Measurements from ENCODE around the gene PLAAT1. TPM values are rescaled to one million over a fixed set of nuclear protein-coding genes. Genes with fewer than 3 reads are reported as not detected.

PLAAT1 gene
- total and polyA plus RNA-seq, 8 donors, result 0.20 to 0.94 (median 0.55) TPM; not detected in 3

- no peak for DNase-seq
- no peak for ATAC-seq
- TF ChIP-seq, protein P1, sequence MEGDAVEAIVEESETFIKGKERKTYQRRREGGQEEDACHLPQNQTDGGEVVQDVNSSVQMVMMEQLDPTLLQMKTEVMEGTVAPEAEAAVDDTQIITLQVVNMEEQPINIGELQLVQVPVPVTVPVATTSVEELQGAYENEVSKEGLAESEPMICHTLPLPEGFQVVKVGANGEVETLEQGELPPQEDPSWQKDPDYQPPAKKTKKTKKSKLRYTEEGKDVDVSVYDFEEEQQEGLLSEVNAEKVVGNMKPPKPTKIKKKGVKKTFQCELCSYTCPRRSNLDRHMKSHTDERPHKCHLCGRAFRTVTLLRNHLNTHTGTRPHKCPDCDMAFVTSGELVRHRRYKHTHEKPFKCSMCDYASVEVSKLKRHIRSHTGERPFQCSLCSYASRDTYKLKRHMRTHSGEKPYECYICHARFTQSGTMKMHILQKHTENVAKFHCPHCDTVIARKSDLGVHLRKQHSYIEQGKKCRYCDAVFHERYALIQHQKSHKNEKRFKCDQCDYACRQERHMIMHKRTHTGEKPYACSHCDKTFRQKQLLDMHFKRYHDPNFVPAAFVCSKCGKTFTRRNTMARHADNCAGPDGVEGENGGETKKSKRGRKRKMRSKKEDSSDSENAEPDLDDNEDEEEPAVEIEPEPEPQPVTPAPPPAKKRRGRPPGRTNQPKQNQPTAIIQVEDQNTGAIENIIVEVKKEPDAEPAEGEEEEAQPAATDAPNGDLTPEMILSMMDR (IDR thresholded peaks at IDR 0.05), result no peak
- Histone ChIP-seq H3K27ac (no peak overlapping the region), H3K9me3 (no peaks in the 10 kb centered on the region), H3K27me3 (no peaks in the 10 kb centered on the region), H3K36me3 (no peaks in the 10 kb centered on the region), H3K4me1 (no peaks in the 10 kb centered on the region), H3K4me3 (no peak overlapping the region)
- WGBS, 2 donors, result 86 to 95% methylated on average over 2 of the region's 2 CpGs
- no peak for FAIRE-seq
- intact Hi-C loops (cut with DNase I), result no loop called here
Observed at GRCh38 chr3:193248848-193249468, 7.9 kb downstream of the PLAAT1 start.

DNA sequence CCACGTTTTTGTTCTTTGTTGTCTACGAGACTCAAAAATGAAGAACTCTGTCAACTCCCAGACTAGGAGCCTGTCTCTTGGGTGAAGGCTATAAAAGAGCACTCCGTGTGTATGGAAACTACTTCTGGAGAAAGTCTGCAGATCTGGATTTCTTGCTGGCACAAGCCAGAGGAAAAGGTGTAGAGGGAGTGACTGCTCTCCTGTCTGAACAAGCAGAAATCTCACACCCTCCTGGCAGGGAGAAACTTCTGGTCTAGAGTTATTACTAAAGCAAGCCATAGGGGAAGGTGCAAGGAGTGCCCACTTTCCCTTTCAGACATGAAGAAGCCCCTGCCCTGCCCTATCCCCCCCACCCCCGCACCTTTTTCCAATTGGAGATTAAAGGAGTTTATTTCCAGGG lies 9.5 kb downstream of the PLAAT1 start:
- intact Hi-C loops (cut with DNase I), result no loop called here
- Histone ChIP-seq H3K4me3 (no peak overlapping the region), H3K27ac (no peak overlapping the region), H3K36me3 (no peaks in the 10 kb centered on the region), H3K9me3 (no peaks in the 10 kb centered on the region), H3K4me1 (no peaks in the 10 kb centered on the region), H3K27me3 (no peaks in the 10 kb centered on the region)
- no peak for DNase-seq
- 60 to 71% methylated on average over 4 of the region's 4 CpGs for WGBS, 2 donors
- no peak for FAIRE-seq
- no peak for ATAC-seq
- TF ChIP-seq, protein P1 (IDR thresholded peaks at IDR 0.05), result no peak

DNA sequence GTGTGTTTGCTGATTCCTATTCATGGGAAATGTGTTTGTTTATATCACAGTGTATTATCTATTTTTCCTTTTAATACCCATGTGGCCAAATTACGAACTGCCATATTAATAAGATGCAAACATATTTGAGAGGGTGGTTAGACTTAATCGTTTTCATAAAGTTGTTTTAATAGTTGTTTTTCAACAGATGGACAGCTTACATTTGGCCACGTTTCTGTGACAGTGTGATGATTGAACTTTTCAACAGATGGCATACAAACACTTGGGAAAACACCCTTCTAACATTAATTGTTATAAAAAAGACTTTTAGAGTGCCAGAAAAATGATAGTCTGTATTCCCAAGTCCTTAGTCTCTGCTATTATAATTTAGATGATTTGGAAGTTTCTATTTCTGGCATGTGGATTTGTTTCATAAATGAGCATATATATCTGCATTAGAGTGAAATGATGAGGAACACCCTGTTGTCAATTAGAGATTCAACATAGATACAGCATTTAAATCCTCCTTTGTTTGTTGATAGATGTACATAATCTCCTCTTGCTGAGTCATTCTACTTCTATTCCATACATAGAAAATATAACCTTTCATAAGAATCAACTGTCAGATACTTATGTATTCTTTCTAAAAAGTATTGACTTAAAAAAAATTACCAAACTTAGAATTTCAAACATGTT lies 13.1 kb downstream of the PLAAT1 start:
- H3K36me3 ChIP-seq, result no peaks in the 10 kb centered on the region
- H3K4me1 ChIP-seq, result no peaks in the 10 kb centered on the region
- TF ChIP-seq, protein P1 (IDR thresholded peaks at IDR 0.05), result no peak
- H3K27me3 ChIP-seq, result no peaks in the 10 kb centered on the region
- ATAC-seq (no peak), FAIRE-seq (no peak), DNase-seq (no peak)
- no peak overlapping the region for H3K4me3 ChIP-seq
- no peak overlapping the region for H3K27ac ChIP-seq
- 27 to 57% methylated on average over 3 of the region's 3 CpGs for WGBS, 2 donors
- intact Hi-C loops (cut with DNase I), result no loop called here
- H3K9me3 ChIP-seq, result no peaks in the 10 kb centered on the region

GRCh38 chr3:193261970-193262369 lies 20.9 kb downstream of the PLAAT1 start:
- no peaks in the 10 kb centered on the region for H3K9me3 ChIP-seq
- no peak overlapping the region for H3K27ac ChIP-seq
- DNase-seq (no peak), ATAC-seq (no peak), FAIRE-seq (no peak)
- H3K36me3 ChIP-seq, result no peaks in the 10 kb centered on the region
- H3K4me1 ChIP-seq, result no peaks in the 10 kb centered on the region
- TF ChIP-seq, protein P1 (IDR thresholded peaks at IDR 0.05), result no peak
- intact Hi-C loops (cut with DNase I), result no loop called here
- no peaks in the 10 kb centered on the region for H3K27me3 ChIP-seq
- H3K4me3 ChIP-seq, result no peak overlapping the region
- WGBS, 2 donors, result 91 to 96% methylated on average over 1 of the region's 1 CpG

GRCh38 chr3:193262707-193263106 lies 21.7 kb downstream of the PLAAT1 start:
- no peak for DNase-seq
- H3K4me1 ChIP-seq, result no peaks in the 10 kb centered on the region
- no peak for FAIRE-seq
- no peaks in the 10 kb centered on the region for H3K9me3 ChIP-seq
- TF ChIP-seq, protein P1 (IDR thresholded peaks at IDR 0.05), result no peak
- no peak overlapping the region for H3K27ac ChIP-seq
- intact Hi-C loops (cut with DNase I), result no loop called here
- 70 to 83% methylated on average over 5 of the region's 5 CpGs for WGBS, 2 donors
- H3K4me3 ChIP-seq, result no peak overlapping the region
- no peaks in the 10 kb centered on the region for H3K36me3 ChIP-seq
- ATAC-seq, result no peak
- H3K27me3 ChIP-seq, result no peaks in the 10 kb centered on the region

Data from pancreas (tissue), 10 donors.